GM12878 (cell line): ENCODE measurements around the gene CCNA2. TPM values are rescaled to one million over a fixed set of nuclear protein-coding genes. Genes with fewer than 3 reads are reported as not detected.

ENCODE experiments used
- ATAC-seq: fragments of 200-7000 bp; cut with Tn5 transposase; 3 replicates; pipeline ENCODE4 v1.9.1; 2020; ENCODE audit warnings: mild to moderate bottlenecking, moderate library complexity
- BruUV-seq: library from RNA; stranded (reverse); fragments of 400-500 nt; replicated peaks from 2 replicates; lab custom pipeline; 2021; lab: Mats Ljungman, UMichigan
- CTCF ChIA-PET: fragments of 300-600 bp; sonication (Branson Sonifier 250); formaldehyde crosslinking; extraction: SDS; loops from one replicate; lab custom pipeline; 2021; ENCODE audit warnings: inconsistent platforms; lab: Yijun Ruan, JAX
- POLR2A ChIA-PET: fragments of 350-600 bp; formaldehyde crosslinking; extraction: SDS; loops from one replicate; lab custom pipeline; 2021; ENCODE audit warnings: inconsistent platforms; lab: Charles Lee
- RAD21 ChIA-PET: fragments of 300-600 bp; sonication (Branson Sonifier 250); formaldehyde crosslinking; loops from one replicate; lab custom pipeline; 2023; ENCODE audit warnings: antibody characterized with exemption; ENCODE audit not compliant: unreplicated experiment; lab: Charles Lee
- SMC1A ChIA-PET: fragments of 300-600 bp; sonication (Branson Sonifier 250); formaldehyde crosslinking; loops from one replicate; lab custom pipeline; 2023; ENCODE audit not compliant: unreplicated experiment, uncharacterized antibody; lab: Charles Lee
- DNase-seq: peaks from one replicate; pipeline ENCODE4 v3.0.0-alpha.2; 2011; ENCODE audit warnings: low read depth, low spot score
- FAIRE-seq: peaks from 3 replicates; lab custom pipeline; 2011; peaks lifted over from hg19 to GRCh38; lab: Jason Lieb, UNC
- H2AFZ ChIP-seq: 2 replicates; pipeline ENCODE4 v1.6.0; 2011; ENCODE audit warnings: low read depth, low read length, control low read depth; ENCODE audit not compliant: control insufficient read depth
- H3K27ac ChIP-seq: 2 replicates; pipeline ENCODE4 v1.5.1; 2011; ENCODE audit warnings: control low read depth; ENCODE audit not compliant: control insufficient read depth, insufficient read depth
- H3K27me3 ChIP-seq, 2 experiments: replicated peaks in 1 of 2; 2 replicates each; pipeline versions ENCODE4 v1.6.0 to v1.6.1; 2011; ENCODE audit warnings: low read length in 1 of 2; ENCODE audit not compliant: control insufficient read depth in 2 of 2, insufficient read depth in 2 of 2
- H3K36me3 ChIP-seq, 2 experiments: 2 replicates each; pipeline ENCODE4 v1.5.1; 2011; ENCODE audit warnings: low read length in 1 of 2; ENCODE audit not compliant: control insufficient read depth in 2 of 2, insufficient read depth in 2 of 2
- H3K4me1 ChIP-seq: 2 replicates; pipeline ENCODE4 v1.6.1; 2011; ENCODE audit warnings: mild to moderate bottlenecking, low read length, moderate library complexity, mixed read lengths; ENCODE audit not compliant: control insufficient read depth, insufficient read depth
- H3K4me2 ChIP-seq: 2 replicates; pipeline ENCODE4 v1.6.0; 2011; ENCODE audit warnings: control low read depth; ENCODE audit not compliant: control insufficient read depth, insufficient read depth
- H3K4me3 ChIP-seq: fragments of 200-600 bp; sonication (generic); 2 replicates; pipeline ENCODE4 v1.5.1; 2016
- H3K79me2 ChIP-seq: 2 replicates; pipeline ENCODE4 v1.6.0; 2011; ENCODE audit warnings: low read length; ENCODE audit not compliant: control insufficient read depth, insufficient read depth
- H3K9ac ChIP-seq: 2 replicates; pipeline ENCODE4 v1.8.0; 2011; ENCODE audit warnings: low read length, control low read depth, mixed read lengths; ENCODE audit not compliant: control insufficient read depth, insufficient read depth
- H3K9me3 ChIP-seq: replicated peaks from 3 replicates; pipeline ENCODE4 v1.5.1; 2011; ENCODE audit warnings: mild to moderate bottlenecking, low read length; ENCODE audit not compliant: control insufficient read depth, insufficient read depth
- H4K20me1 ChIP-seq: 2 replicates; pipeline ENCODE4 v1.6.0; 2011; ENCODE audit not compliant: control insufficient read depth, insufficient read depth
- POLR2AphosphoS2 ChIP-seq: IDR thresholded peaks from 2 replicates; pipeline ENCODE4 v1.6.1; 2011; ENCODE audit warnings: low read depth, mild to moderate bottlenecking, low read length, improper control_type of control experiment, moderate library complexity
- ZNF592 ChIP-seq: fragments of 450-650 bp; IDR thresholded peaks from 2 replicates; pipeline ENCODE4 v1.6.1; 2017; ENCODE audit warnings: mild to moderate bottlenecking, moderate library complexity
- WGBS: methylation state at CpG from one replicate; pipeline ENCODE4 v1.1.6; 2016; ENCODE audit warnings: low lambda C conversion rate; ENCODE audit not compliant: insufficient replicate concordance, insufficient coverage; ENCODE audit errors: missing lambda C conversion rate; 5-methylcytosine and 5-hydroxymethylcytosine counted together
- in situ Hi-C: fragments of 300-500 bp; cut with MboI; formaldehyde crosslinking; loops from 9 replicates; pipeline ENCODE4 v1.14.3; 2018; ENCODE audit warnings: mixed read lengths
- intact Hi-C: fragments of 100-400 bp; cut with micrococcal nuclease; formaldehyde crosslinking; loops from one replicate; pipeline ENCODE4 v1.14.2; 2022; ENCODE audit not compliant: unreplicated experiment
- polyA plus RNA-seq, 11 experiments: library from polyadenylated mRNA; depleted of rRNA in 4 of 11; unstranded in 6 of 11; stranded (reverse) in 5 of 11; fragments of >200 nt; fragmentation: Nextera tagmentation in 4 of 11; fragmentation: Illumina TruSeq in 1 of 11; extraction: Ambion mirVana in 4 of 11; extraction: Trizol in 1 of 11; gene quantifications; 1 replicate in 1 of 11; 2 replicates in 10 of 11; pipeline versions ENCODE4 v1.2.1 to v1.2.3, GENCODE V29; 2011 to 2016; ENCODE audit warnings: inconsistent platforms in 2 of 11, missing spikeins in 2 of 11, low read depth in 1 of 11
- total RNA-seq, 4 experiments: library from RNA; depleted of rRNA in 3 of 4; stranded (reverse); fragments of >200 nt in 3 of 4; fragmentation: Illumina TruSeq in 1 of 4; extraction: Trizol in 1 of 4; gene quantifications; 2 replicates each; pipeline versions ENCODE4 v1.2.1 to v1.2.3, GENCODE V29; 2013 to 2021
- TF ChIP-seq, protein P1 (sequence below): IDR thresholded peaks from 2 replicates; pipeline ENCODE4 v1.6.1; 2012; ENCODE audit warnings: low read depth, low read length, improper control_type of control experiment

CCNA2 gene
- total and polyA plus RNA-seq, 10 of the 15 experiments (the other 5 are each of a cell fraction or from before 2014, with no cell fraction given), result 21.8 to 153 (median 94.5) TPM

DNA sequence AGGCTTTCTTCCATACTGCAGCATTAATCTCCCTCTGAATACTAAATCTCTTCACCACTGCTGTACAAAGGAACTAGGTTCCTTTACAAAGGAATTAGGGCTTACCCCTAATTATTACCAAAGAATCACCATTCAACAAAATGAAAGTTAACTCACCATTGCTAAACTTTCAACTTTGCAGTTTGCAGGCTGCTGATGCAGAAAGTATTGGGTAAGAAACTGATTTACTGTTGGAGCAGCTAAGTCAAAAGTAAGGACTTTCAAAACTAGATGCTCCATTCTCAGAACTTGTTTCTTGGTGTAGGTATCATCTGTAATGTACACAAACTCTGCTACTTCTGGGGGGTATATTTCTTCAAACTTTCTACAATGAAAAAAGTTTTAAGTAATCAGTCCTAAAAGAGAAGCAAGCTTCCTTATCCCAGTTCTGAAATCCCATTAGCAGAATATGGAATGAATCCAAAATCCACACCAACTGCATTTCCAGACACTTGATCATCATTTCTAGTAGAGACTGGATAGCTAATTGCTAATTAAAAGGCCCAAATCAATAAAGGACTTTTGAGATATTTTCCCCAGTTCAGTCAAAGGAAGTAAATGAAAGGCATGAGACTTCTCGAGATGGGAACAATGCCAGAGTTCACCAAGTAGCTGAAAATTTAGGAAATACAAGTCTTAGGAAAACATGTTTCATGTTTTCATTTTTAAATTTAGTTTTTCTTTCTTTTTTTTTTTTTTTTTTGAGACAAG lies 4.3 kb downstream of the CCNA2 start (continued):
- no peak for TF ChIP-seq ZNF592
- TF ChIP-seq, all 136 proteins: peak for 0

DNA sequence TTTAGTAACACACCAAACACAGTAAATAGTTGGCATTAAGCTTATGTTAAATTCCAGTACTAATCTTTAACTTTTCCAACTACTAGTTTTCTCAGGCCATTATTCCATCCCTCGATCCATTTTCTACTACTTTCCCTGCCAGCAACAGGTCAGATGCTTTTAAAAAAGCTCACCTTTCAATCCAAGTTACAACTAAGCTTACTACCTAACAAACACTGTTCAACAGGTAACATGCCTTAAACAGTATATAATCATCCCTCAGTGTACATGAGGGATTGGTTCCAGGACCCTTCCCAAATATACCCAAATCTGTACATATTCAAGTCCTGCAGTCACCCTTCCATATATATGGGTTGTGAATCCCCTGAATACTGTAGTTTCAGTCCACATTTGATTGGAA lies 5.5 kb downstream of the CCNA2 start:
- Histone ChIP-seq H3K27me3 (no peaks in the 10 kb centered on the region), H3K4me3 (0 out of 2 replicates have a peak overlapping the region, but pooled peaks have one; percentile 5), H3K4me2 (peak overlapping the region; percentile 22; the same call in 1 of the 2 replicates), H3K36me3 (peaks cover 1 to 21% of the 10 kb centered on the region in 2 experiments), H3K9ac (no peak overlapping the region; the same call in 1 of the 2 replicates), H3K79me2 (peaks cover 45% of the 10 kb centered on the region), H3K27ac (no peak overlapping the region), H4K20me1 (no peaks in the 10 kb centered on the region), H3K4me1 (no peaks in the 10 kb centered on the region), H3K9me3 (no peaks in the 10 kb centered on the region), H2AFZ (no peak overlapping the region)
- DNase-seq (no peak), ATAC-seq (no peak), FAIRE-seq (no peak)
- ChIA-PET POLR2A (interaction anchor here (1.0 to 1.3 kb wide), 4 partner anchors 9 to 17 kb away, joined by 3 to 5 read pairs (median 3); partner anchors contain the start of gene EXOSC9), SMC1A (interaction anchor here (1.0 to 1.7 kb wide), 2 partner anchors 21 to 41 kb away, joined by 3 to 5 read pairs; no protein-coding TSS in a partner anchor), RAD21 (no interaction called here), CTCF (interaction anchor here (0.6 to 1.4 kb wide), 2 partner anchors 16 to 36 kb away, joined by 3 to 6 read pairs; partner anchors contain the start of gene EXOSC9)
- no TSS peak for BruUV-seq
- WGBS, result 58% methylated on average over 1 of the region's 1 CpG
- in situ Hi-C loops (no loop called here), intact Hi-C loops (no loop called here)
- 0 out of 2 replicates have a peak, but pooled peaks have one; percentile 17 for TF ChIP-seq POLR2AphosphoS2
- TF ChIP-seq, protein P1, sequence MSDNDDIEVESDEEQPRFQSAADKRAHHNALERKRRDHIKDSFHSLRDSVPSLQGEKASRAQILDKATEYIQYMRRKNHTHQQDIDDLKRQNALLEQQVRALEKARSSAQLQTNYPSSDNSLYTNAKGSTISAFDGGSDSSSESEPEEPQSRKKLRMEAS, result no peak
